Testis (tissue), 3 donors: ENCODE measurements around the gene AKT1. TPM values are rescaled to one million over a fixed set of nuclear protein-coding genes. Genes with fewer than 3 reads are reported as not detected.

Experiments
- DNase-seq: peaks from one replicate; pipeline ENCODE4 v3.0.0-alpha.2; 2019
- H3K27ac ChIP-seq, 2 donors: fragments of 200-600 bp; sonication (generic); one replicate each; pipeline ENCODE4 v1.5.1; 2019
- H3K27me3 ChIP-seq: fragments of 200-600 bp; sonication (generic); one replicate; pipeline ENCODE4 v1.5.1; 2019
- H3K36me3 ChIP-seq: fragments of 200-600 bp; sonication (generic); one replicate; pipeline ENCODE4 v1.5.1; 2017; ENCODE audit warnings: low read depth; ENCODE audit errors: missing control alignments
- H3K4me1 ChIP-seq: fragments of 200-600 bp; sonication (generic); one replicate; pipeline ENCODE4 v1.5.1; 2019
- H3K4me3 ChIP-seq, 2 donors: fragments of 200-600 bp; sonication (generic); one replicate each; pipeline ENCODE4 v1.5.1; 2017 to 2019
- H3K9me3 ChIP-seq: fragments of 200-600 bp; sonication (generic); one replicate; pipeline ENCODE4 v1.5.1; 2017
- CTCF ChIP-seq, 3 experiments: fragments of 450-650 bp in 2 of 3; fragments of 200-600 bp in 1 of 3; sonication (generic) in 1 of 3; IDR thresholded peaks; one replicate each; pipeline ENCODE4 v1.5.1; 2016 to 2019; ENCODE audit warnings: antibody characterized with exemption in 3 of 3, mild to moderate bottlenecking in 2 of 3, moderate library complexity in 1 of 3
- POLR2A ChIP-seq: fragments of 450-650 bp; IDR thresholded peaks from one replicate; pipeline ENCODE4 v1.6.1; 2017; ENCODE audit warnings: antibody characterized with exemption, mild to moderate bottlenecking, moderate library complexity
- WGBS, 2 donors: methylation state at CpG; one replicate each; pipeline ENCODE4 v1.1.5; 2018; 5-methylcytosine and 5-hydroxymethylcytosine counted together
- intact Hi-C: fragments of 100-400 bp; cut with DNase I; formaldehyde crosslinking; loops from one replicate; pipeline ENCODE4 v1.15.1; 2023; ENCODE audit warnings: low total_unique reads
- polyA plus RNA-seq: library from polyadenylated mRNA; stranded (reverse); fragments of 350-450 nt; fragmentation: Illumina TruSeq; extraction: RNeasy Lipid Tissue Mini Kit (QIAGEN cat#74804); gene quantifications from one replicate; pipeline ENCODE4 v1.2.3, GENCODE V29; 2014; ENCODE audit warnings: low read depth, low replicate concordance; ENCODE audit not compliant: insufficient read depth
- total RNA-seq, 2 donors: library from RNA; depleted of rRNA; stranded (reverse); fragments of >200 nt; gene quantifications; one replicate each; pipeline ENCODE4 v1.2.3, GENCODE V29; 2016

The AKT1 gene
- total and polyA plus RNA-seq, 3 donors from 2014 or later = 68.2 to 125 (median 106) TPM

GRCh38 chr14:104739546-104740516, 55.7 kb downstream of the AKT1 start:
- Histone ChIP-seq H3K4me1 (peaks cover 18% of the 10 kb centered on the region), H3K9me3 (no peaks in the 10 kb centered on the region), H3K27me3 (no peaks in the 10 kb centered on the region), H3K27ac (no peak overlapping the region), H3K4me3 (no peak overlapping the region), H3K36me3 (no peaks in the 10 kb centered on the region)
- intact Hi-C loops = no loop called here
- no peak for TF ChIP-seq POLR2A
- TF ChIP-seq CTCF (IDR thresholded peaks at IDR 0.05) = no peak
- DNase-seq = no peak
- 90 to 93% methylated on average over 13 to 29 of the region's 29 CpGs for WGBS, 2 donors

GRCh38 chr14:104739026-104739425, 56.5 kb downstream of the AKT1 start:
- no peak for DNase-seq
- intact Hi-C loops = no loop called here
- Histone ChIP-seq H3K4me1 (peaks cover 19% of the 10 kb centered on the region), H3K9me3 (no peaks in the 10 kb centered on the region), H3K36me3 (no peaks in the 10 kb centered on the region), H3K27me3 (no peaks in the 10 kb centered on the region), H3K4me3 (no peak overlapping the region), H3K27ac (no peak overlapping the region)
- TF ChIP-seq POLR2A (no peak), CTCF (IDR thresholded peaks at IDR 0.05) (no peak)
- WGBS, 2 donors = 92 to 93% methylated on average over 17 of the region's 17 CpGs

- no peak for DNase-seq
- H3K4me1 ChIP-seq = peaks cover 19% of the 10 kb centered on the region
- TF ChIP-seq CTCF (IDR thresholded peaks at IDR 0.05) = no peak
- no peak for TF ChIP-seq POLR2A
- H3K9me3 ChIP-seq = no peaks in the 10 kb centered on the region
- 93 to 94% methylated on average over 17 to 18 of the region's 18 CpGs for WGBS, 2 donors
- no peak overlapping the region for H3K4me3 ChIP-seq
- no peak overlapping the region for H3K27ac ChIP-seq
- intact Hi-C loops = no loop called here
- H3K27me3 ChIP-seq = no peaks in the 10 kb centered on the region
- no peaks in the 10 kb centered on the region for H3K36me3 ChIP-seq
Measured at GRCh38 chr14:104738375-104739019, 57.1 kb downstream of the AKT1 start.

GRCh38 chr14:104735830-104736642, 59.5 kb downstream of the AKT1 start:
- Histone ChIP-seq H3K9me3 (no peaks in the 10 kb centered on the region), H3K4me1 (peaks cover 19% of the 10 kb centered on the region), H3K36me3 (no peaks in the 10 kb centered on the region), H3K27ac (peak overlapping the region; percentile 40 to 48), H3K27me3 (no peaks in the 10 kb centered on the region), H3K4me3 (no peak overlapping the region)
- DNase-seq = peak; percentile 81
- 39 to 48% methylated on average over 7 to 26 of the region's 26 CpGs for WGBS, 2 donors
- TF ChIP-seq POLR2A = no peak
- no peak for TF ChIP-seq CTCF (IDR thresholded peaks at IDR 0.05)
- intact Hi-C loops = no loop called here
